Measurements from ENCODE around the gene NXF3.

GRCh38 chrX:103098488-103098887 is 5.5 kb upstream of the NXF3 start:
- TF ChIP-seq CTCF (IDR thresholded peaks at IDR 0.05), result no peak
- no peak for TF ChIP-seq POLR2A (IDR thresholded peaks at IDR 0.05; ENCODE audit: low read depth)

Data from esophagus muscularis mucosa (tissue), 3 donors.